Measurements from ENCODE around the gene BACE2. TPM values are rescaled to one million over a fixed set of nuclear protein-coding genes. Genes with fewer than 3 reads are reported as not detected.

Gene BACE2
- total RNA-seq, 4 donors from 2014 or later, result 30.5 to 43.3 (median 36.6) TPM

DNA sequence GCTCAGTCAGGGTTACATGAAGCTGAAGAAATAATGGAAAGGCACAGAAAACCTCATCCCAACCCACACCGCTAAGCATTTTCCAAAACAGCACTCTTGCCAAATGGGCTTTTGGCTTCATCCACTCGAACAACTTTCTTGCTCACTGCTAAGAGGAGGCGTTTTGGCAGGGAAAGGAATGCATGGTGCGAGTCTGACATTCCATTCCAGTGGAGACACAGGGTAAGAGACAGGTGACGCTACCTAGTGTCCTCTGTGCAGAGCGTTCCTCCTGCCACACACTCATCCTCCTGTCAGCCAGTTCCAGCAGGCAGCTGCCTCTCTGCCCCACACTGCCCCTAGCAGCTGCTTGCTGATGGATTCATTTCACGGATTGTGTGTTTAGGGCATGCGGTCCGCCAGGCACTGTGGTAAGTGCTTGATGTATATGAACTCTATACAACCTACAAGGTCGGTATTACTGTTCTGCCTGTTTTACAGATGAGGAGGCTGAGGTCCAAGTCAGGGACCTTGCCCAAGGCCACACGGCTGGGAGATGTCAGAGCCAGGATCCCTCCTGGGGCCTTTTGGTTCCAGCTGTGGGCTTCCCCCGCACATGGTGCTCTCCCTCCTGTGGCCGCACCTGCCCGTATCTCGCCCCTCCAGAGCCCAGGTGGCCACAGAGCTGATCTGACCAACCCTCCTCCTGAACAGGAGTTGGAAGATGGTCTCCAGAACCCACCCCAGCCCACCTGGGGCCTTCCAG, 25.7 kb upstream of the BACE2 start:
- Histone ChIP-seq H3K27me3 (no peaks in the 10 kb centered on the region), H3K36me3 (no peaks in the 10 kb centered on the region), H3K4me3 (no peak overlapping the region), H3K4me1 (peaks cover 0 to 1% (median 0%) of the 10 kb centered on the region in 4 donors), H3K27ac (no peak overlapping the region), H3K9me3 (no peaks in the 10 kb centered on the region)
- DNase-seq, result no peak
- no peak for TF ChIP-seq POLR2A (IDR thresholded peaks at IDR 0.05)
- TF ChIP-seq, protein P1, sequence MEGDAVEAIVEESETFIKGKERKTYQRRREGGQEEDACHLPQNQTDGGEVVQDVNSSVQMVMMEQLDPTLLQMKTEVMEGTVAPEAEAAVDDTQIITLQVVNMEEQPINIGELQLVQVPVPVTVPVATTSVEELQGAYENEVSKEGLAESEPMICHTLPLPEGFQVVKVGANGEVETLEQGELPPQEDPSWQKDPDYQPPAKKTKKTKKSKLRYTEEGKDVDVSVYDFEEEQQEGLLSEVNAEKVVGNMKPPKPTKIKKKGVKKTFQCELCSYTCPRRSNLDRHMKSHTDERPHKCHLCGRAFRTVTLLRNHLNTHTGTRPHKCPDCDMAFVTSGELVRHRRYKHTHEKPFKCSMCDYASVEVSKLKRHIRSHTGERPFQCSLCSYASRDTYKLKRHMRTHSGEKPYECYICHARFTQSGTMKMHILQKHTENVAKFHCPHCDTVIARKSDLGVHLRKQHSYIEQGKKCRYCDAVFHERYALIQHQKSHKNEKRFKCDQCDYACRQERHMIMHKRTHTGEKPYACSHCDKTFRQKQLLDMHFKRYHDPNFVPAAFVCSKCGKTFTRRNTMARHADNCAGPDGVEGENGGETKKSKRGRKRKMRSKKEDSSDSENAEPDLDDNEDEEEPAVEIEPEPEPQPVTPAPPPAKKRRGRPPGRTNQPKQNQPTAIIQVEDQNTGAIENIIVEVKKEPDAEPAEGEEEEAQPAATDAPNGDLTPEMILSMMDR (IDR thresholded peaks at IDR 0.05), result no peak

DNA sequence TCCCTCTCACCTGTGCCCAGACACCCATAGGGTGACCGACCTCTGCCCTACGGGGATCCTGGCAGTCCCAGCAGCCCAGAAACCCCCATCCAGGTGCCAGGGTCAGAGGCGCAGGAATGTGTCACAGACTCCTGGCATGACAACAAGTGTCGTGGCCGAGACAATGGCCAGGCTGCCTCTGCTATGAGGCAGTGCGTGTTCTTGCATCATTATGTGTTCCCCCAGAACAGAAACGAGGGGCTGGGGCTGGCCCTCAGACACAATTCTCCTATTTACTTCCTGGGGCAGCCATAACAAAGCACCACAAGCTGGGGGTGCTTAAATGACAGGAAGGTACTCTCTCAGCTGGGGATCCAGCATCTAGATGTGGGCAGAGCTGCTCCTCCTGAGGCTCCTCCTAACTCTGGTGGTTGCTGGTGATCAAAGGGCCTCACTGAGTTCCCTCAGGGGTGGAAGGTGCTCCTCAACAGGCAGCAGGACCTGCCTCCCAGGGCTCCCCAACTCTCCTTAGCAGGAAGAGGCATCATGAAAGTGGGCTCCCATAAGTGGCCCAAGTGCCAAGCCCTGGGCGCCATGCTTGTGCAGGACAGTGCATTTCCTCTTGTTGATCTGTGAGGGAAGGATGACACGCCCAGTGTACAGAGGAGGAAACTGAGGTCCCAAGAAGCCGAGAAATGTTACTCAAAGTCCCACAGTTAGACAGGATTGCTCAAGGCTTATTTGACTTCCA, 24.2 kb upstream of the BACE2 start:
- H3K4me1 ChIP-seq, result peaks cover 0 to 8% (median 0%) of the 10 kb centered on the region in 4 donors
- DNase-seq, result no peak
- no peak for TF ChIP-seq POLR2A (IDR thresholded peaks at IDR 0.05)
- TF ChIP-seq, protein P1 (IDR thresholded peaks at IDR 0.05), result no peak
- H3K9me3 ChIP-seq, result no peaks in the 10 kb centered on the region
- no peak overlapping the region for H3K4me3 ChIP-seq
- no peaks in the 10 kb centered on the region for H3K27me3 ChIP-seq
- H3K36me3 ChIP-seq, result no peaks in the 10 kb centered on the region
- H3K27ac ChIP-seq, result no peak overlapping the region

DNA sequence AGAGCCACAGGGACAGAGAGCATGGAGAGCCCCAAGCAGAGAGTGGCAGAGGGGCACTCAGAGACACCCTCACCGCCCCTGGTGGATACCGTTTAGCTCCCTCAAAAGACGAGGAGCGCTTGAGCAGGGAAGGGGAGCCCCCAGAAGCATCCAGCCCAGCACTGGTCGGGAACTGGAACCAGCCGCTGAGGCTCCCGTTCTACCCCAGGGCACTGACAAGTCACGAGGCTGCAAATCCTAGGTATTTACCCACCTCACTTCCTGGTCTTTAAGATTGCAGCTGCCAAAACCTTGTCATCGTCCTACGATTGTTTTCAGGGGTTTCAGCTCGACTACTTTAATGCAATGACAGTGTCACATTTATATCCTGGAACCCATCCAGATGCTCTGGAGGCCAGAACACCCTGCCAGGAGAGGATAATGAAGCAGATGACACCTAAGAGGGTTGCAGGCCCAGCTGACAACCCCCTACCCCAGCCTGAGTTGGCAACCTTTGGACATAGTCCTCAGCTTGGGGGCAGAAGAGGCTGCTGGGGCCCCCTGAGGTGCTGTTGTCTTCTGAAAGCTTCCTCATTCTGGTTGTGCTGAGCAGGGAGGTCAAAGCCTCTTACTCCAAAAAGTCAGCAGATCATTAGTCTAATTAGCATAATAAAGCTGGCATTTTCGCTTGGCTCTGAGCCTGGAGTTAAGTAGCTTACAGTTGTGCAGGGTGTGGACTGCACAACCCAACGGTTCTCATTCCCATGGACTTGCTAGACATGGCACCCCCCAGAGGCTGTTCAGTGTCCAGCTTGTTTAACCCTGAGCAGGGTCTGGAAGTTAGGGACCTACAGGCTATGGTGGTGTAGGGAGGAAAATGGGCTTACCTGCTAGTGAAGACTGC, 20.6 kb upstream of the BACE2 start:
- H3K36me3 ChIP-seq, result no peaks in the 10 kb centered on the region
- no peaks in the 10 kb centered on the region for H3K27me3 ChIP-seq
- peaks cover 0 to 8% (median 0%) of the 10 kb centered on the region in 4 donors for H3K4me1 ChIP-seq
- DNase-seq, result no peak
- no peak overlapping the region for H3K4me3 ChIP-seq
- H3K9me3 ChIP-seq, result no peaks in the 10 kb centered on the region
- TF ChIP-seq, protein P1 (IDR thresholded peaks at IDR 0.05), result no peak
- H3K27ac ChIP-seq, result no peak overlapping the region

DNA sequence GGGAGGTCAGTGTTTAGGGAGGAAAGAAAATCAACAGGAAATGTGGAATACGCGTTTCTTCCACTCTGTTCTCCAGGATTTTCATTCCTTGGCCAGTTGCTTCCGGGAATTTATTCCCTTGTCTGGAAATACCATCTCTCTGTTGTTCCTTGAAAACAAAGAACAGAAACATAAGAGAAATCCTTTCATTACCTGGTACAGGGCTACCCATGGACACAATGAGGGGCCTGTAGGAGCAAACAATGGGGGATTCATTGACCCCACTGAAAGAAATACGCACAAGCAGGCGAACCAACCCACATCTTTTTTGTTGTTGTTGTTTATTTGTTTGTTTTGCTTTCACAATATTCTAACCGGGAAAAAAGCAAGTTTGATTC, 20.0 kb upstream of the BACE2 start:
- Histone ChIP-seq H3K4me1 (peaks cover 0 to 8% (median 0%) of the 10 kb centered on the region in 4 donors), H3K4me3 (no peak overlapping the region), H3K9me3 (no peaks in the 10 kb centered on the region), H3K27ac (no peak overlapping the region), H3K36me3 (no peaks in the 10 kb centered on the region), H3K27me3 (no peaks in the 10 kb centered on the region)
- DNase-seq, result no peak
- TF ChIP-seq, protein P1 (IDR thresholded peaks at IDR 0.05), result no peak
- TF ChIP-seq POLR2A (IDR thresholded peaks at IDR 0.05), result no peak

DNA sequence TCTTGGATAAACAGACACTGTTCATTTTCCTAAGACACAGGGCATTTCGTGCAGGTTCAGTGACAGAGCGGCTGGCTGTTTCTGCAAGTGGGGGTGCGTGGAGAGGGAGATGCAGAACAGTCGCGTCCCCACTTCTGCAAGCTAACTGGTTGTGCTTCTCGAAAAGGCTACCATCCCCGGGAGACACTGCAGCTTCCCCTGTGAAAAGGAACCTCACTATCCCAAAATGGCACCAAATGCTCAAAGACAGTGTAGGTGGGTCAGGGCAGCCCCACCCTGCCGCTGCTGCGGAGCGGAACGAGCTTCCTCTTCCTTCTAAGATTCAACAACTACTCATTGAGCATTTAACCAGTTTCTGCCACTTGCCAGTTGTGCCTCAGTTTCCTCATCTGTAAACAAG, 19.2 kb upstream of the BACE2 start:
- Histone ChIP-seq H3K27me3 (no peaks in the 10 kb centered on the region), H3K27ac (no peak overlapping the region)
- TF ChIP-seq POLR2A (IDR thresholded peaks at IDR 0.05), result no peak
- TF ChIP-seq, protein P1 (IDR thresholded peaks at IDR 0.05), result no peak

More for the DNA sequence above, 19.2 kb upstream of the BACE2 start:
- DNase-seq, result no peak
- peaks cover 0 to 8% (median 0%) of the 10 kb centered on the region in 4 donors for H3K4me1 ChIP-seq
- no peak overlapping the region for H3K4me3 ChIP-seq
- no peaks in the 10 kb centered on the region for H3K9me3 ChIP-seq
- H3K36me3 ChIP-seq, result no peaks in the 10 kb centered on the region
